ENCODE results near the gene PDXDC1.
"Not testable (repeated sequence)": the region's sequence is repeated elsewhere in the genome, so short reads cannot be mapped to it uniquely, and the experiment has no call there.

PDXDC1 gene

GRCh38 chr16:15137514-15137913 is 162.7 kb downstream of the PDXDC1 start:
- not testable (repeated sequence) for DNase-seq

- not testable (repeated sequence) for DNase-seq
Observed at GRCh38 chr16:15140444-15141365, 165.9 kb downstream of the PDXDC1 start.

DNA sequence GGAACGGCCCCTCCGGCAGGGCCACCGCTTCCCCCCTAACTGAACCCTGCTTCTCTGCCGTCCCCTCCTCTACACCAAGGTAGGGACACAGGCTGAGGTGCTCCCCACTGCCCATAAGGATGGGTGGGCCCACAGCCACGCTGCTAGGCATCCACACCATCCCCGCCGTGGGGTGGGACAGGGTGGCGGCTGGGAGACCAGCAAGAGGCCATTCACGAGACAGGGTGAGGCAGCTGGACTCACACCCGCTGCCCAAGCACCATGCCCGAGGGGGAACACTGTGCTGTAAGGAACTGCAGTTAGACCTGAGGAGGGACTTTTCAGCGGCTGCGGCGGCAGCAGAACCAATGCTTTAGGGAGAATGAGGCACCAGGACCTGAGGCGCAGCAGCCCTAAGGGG is 166.8 kb downstream of the PDXDC1 start:
- DNase-seq: no peak

GRCh38 chr16:15142107-15142890 is 167.5 kb downstream of the PDXDC1 start:
- DNase-seq: not testable (repeated sequence)

GRCh38 chr16:15142891-15143600 is 168.2 kb downstream of the PDXDC1 start:
- not testable (repeated sequence) for DNase-seq

DNA sequence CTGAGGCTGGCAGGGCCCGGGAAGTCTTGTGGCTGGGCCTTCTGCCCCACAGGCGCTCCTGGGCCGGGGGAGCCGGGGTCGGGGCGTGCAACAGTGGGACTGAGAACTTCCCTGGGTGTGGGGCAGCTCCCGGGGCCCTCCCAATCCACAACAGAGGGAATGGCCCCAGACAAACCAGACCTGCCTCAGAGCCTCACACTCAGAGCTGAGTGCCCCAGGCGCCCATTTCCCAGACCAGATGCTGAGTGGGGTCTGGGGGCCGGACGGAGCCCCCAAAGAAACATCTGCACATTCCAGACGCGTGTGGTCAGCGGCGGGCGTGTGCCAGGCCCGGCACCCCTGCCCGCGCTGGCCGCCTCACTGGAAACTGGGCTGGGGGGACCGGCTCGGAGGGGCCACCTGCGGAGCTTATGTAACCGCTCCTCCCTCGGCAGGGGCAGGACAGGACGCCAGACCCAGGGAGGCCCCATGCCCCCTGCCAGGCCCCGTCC is 168.8 kb downstream of the PDXDC1 start:
- DNase-seq: not testable (repeated sequence)

DNA sequence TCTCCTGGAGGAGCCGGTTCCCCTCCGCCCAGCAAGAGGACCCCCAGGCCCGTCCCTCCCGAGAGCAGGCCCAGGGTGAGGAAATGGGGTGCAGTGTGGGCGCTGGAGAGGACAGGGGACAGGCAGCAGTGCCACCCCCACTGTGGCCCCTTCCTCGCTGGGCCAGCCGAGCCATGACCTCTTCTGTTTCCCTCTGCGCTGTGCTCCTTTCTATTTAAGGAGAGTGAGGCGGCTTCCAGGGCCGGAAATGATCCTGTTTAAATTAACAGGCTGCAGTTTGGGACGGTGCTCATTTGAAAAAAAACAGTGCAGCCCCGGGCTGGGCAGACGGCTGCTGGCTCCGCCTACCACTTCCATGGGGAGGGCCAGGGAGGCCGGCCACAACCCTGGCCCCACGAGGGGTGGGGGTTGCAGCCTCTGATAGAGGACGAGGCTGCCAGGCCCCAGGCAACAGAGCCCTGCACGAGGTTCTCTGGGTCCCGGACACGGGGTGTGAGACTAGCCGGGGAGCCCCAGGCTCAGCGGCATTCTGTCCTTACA is 169.3 kb downstream of the PDXDC1 start:
- not testable (repeated sequence) for DNase-seq

DNA sequence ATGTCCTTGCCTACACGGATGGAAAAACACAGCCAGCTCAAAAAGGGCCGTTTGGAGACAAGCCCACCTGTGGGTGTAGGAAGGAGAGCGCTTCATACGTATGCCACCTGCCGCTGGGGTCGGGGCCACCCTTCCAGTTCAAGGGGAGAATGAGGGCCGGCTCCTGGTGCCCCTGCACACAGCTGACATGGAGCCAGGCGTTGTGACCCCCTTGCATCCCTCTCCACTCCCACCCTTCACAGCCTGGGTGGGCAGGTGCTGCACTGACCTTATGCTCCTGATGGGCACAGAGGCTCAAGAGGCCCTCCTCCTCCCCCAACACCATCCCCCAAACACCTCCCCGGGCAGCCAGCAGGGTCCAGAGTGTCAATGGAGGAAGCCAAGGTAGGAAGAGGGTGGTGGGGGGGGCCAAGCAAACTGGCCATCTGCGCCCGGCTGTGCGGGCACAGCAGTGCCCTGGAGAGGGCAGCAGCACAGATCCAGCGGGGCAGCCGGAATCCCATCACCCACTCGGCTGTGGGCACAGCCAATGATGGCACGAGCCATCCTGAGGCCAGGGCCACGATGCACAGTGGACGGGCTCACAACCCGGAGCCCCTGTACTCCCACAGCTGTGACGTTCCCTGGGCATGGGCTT is 170.1 kb downstream of the PDXDC1 start:
- not testable (repeated sequence) for DNase-seq

GRCh38 chr16:15145418-15146263 is 170.8 kb downstream of the PDXDC1 start:
- not testable (repeated sequence) for DNase-seq

- not testable (repeated sequence) for DNase-seq
Observed at GRCh38 chr16:15146264-15146662, 171.4 kb downstream of the PDXDC1 start.

GRCh38 chr16:15148831-15149230 is 174.0 kb downstream of the PDXDC1 start:
- not testable (repeated sequence) for DNase-seq

DNA sequence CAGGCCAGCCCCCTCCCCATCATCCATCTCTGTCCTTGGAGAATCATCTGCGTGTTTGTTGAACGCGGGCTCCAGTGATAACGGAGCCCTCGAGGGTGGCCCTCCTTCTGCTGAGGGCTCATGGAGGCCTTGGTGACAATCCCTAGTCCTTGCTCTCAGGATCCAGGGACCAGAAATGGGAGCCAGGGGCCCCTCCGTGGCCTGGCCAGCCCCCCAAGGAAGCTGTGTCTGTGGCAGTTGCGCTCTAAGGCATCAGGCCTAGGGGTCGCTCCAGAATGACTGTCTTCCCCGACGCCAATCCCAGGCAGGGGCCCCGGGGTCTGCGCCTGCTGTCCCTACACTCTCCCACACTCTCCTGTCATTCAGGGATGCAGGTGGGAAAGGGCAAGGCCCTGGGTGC is 174.4 kb downstream of the PDXDC1 start:
- DNase-seq: not testable (repeated sequence)

GRCh38 chr16:15154005-15154404 is 179.2 kb downstream of the PDXDC1 start:
- not testable (repeated sequence) for DNase-seq

- not testable (repeated sequence) for DNase-seq
Observed at GRCh38 chr16:15154650-15155562, 180.1 kb downstream of the PDXDC1 start.

GRCh38 chr16:15157644-15158043 is 182.8 kb downstream of the PDXDC1 start:
- DNase-seq: not testable (repeated sequence)

GRCh38 chr16:15159671-15160070 is 184.8 kb downstream of the PDXDC1 start:
- DNase-seq: not testable (repeated sequence)

DNA sequence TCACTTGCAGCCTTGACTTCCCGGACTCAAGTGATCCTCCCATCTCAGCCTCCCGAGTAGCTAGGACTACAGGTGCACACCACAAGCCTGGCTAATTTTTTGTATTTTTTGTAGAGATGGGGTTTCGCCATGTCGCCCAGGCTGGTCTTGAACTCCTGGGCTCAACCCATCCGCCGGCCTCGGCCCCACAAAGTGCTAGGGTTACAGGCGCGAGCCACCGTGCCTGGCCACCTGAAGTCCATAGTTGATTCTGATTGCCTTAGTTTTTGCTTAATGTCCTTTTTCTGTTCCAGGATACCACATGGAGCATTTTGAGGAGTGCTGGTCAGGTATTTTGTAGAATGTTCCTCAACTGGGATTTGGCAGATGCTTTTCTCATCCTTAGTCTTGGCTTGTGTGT is 185.7 kb downstream of the PDXDC1 start:
- DNase-seq: not testable (repeated sequence)

GRCh38 chr16:15163055-15163454 is 188.2 kb downstream of the PDXDC1 start:
- not testable (repeated sequence) for DNase-seq

DNA sequence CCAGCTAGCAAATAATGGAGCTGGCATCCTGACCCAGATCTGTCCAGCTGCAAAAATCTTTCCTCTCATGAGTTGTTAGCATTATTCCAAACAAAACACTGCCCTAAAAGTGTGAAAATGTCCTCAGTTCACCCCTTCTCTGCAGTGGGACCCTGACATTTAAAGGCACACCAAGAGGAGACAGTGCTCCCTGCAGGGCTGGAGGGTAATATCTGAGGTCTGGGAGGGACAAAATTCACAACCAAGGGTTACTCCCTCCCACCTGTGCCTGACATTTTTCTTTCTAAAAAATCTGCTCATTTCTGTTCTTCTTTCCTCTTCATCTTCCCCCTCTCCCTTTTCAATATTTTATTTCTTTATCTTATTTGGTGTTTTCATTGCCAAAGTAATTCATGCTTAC is 191.4 kb downstream of the PDXDC1 start:
- not testable (repeated sequence) for DNase-seq

- DNase-seq: not testable (repeated sequence)
Observed at GRCh38 chr16:15168303-15168702, 193.5 kb downstream of the PDXDC1 start.

Measured in NCI-H1417 treated with DMSO at 0.1 percent for 48 hours (cell line).